ENCODE measurements around the gene PAK5.

The PAK5 gene

DNA sequence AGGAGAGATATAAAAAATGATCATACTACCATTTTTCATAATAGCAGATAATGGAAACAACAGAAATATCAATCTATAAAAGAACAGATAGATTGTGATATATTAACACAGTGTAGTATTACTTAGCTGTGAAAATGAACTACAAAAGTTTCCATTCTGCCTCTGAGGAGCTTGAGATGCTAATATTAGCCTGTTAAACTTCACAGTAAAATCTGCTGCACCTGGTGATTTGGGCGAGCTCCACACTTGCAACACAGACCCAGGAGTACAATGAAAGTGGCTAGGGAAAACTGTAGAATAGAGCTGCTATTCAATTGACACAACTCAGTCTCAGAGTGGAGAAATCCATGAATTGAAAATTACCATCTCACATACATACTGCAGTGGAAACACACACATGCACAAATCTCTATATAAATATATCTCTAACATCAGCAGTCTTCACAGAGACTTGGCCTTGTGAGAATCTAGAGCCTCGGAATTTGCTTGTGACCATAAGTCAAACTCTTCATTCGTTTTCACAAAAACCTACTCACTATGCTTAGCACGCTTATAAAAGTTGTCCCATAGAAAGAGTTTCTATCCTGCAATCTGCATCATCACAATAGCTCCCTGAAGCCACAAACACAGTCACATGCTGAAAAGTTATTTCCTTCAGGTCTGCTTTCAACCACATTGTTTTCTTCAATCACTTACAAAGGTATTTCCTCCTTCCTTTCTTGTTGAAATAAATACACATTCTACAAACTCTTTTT is 133.0 kb downstream of the PAK5 start:
- DNase-seq (ENCODE audit: low read depth), result peak; percentile 8
- H3K4me3 ChIP-seq (ENCODE audit: low read depth, low read length), result no peak overlapping the region
- TF ChIP-seq, protein P1, sequence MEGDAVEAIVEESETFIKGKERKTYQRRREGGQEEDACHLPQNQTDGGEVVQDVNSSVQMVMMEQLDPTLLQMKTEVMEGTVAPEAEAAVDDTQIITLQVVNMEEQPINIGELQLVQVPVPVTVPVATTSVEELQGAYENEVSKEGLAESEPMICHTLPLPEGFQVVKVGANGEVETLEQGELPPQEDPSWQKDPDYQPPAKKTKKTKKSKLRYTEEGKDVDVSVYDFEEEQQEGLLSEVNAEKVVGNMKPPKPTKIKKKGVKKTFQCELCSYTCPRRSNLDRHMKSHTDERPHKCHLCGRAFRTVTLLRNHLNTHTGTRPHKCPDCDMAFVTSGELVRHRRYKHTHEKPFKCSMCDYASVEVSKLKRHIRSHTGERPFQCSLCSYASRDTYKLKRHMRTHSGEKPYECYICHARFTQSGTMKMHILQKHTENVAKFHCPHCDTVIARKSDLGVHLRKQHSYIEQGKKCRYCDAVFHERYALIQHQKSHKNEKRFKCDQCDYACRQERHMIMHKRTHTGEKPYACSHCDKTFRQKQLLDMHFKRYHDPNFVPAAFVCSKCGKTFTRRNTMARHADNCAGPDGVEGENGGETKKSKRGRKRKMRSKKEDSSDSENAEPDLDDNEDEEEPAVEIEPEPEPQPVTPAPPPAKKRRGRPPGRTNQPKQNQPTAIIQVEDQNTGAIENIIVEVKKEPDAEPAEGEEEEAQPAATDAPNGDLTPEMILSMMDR (IDR thresholded peaks at IDR 0.05; ENCODE audit: insufficient read depth, low read depth, low read length, missing control alignments), result no peak

DNA sequence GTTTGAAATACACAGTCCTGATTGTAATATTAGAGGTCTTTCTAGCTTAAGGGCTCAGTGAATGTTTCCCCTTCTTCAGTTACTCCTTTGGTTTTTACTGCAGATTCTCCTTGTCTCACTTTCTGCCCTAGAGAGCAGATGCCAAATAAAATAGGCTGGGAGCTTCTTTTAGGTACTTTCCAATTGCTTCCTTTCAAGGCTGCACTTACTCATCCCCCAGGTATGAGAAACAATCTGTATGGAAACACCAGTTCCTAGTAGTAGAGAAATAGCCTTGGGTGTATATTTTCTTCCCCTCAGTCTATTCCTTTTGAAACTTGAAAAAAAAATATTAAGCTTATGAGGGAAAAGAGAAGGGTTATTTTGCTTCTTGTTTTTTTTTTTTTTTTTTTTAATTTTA is 139.7 kb downstream of the PAK5 start:
- TF ChIP-seq, protein P1 (IDR thresholded peaks at IDR 0.05; ENCODE audit: insufficient read depth, low read depth, low read length, missing control alignments), result no peak
- no peak for DNase-seq (ENCODE audit: low read depth)
- no peak overlapping the region for H3K4me3 ChIP-seq (ENCODE audit: low read depth, low read length)

DNA sequence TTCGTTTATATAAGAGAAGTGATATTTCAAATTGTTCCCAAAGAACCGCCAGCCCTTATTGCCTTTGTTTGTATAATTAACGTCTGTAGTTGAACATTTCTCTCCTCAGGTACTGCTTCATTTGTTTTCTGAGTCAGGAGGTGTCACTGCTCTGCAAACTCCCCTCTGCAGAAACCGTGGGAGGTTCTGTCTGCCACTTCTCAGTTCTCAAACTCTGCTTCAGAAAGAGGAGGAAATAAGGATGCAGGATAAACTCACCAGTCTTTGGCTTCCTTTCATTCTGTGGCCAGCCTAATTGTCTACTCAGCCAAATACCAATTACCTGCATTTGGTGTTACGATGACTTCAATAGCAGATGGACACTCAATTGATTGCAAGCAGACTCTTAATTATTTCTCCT is 149.8 kb downstream of the PAK5 start:
- TF ChIP-seq, protein P1 (IDR thresholded peaks at IDR 0.05; ENCODE audit: insufficient read depth, low read depth, low read length, missing control alignments), result no peak
- H3K4me3 ChIP-seq (ENCODE audit: low read depth, low read length), result no peak overlapping the region
- no peak for DNase-seq (ENCODE audit: low read depth)

DNA sequence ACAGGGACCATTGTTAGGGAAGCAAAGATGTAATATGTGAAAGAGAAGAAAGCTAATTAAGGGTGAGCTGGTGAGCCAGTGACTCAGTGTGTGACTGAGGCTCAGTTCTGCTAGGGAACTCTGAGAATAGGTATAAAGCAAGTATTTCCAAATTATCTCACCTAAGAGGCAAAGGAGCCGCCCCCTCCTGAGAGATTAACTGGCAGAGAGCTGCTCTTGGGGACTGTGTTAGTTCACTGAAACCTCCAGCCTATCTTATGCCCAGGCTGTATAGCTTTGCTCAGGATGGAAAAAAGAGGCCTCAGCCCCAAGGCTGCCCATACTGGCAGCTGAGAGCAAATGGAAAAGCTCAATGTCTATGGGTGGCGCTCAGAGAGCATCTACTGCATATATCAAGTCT is 152.0 kb downstream of the PAK5 start:
- DNase-seq (ENCODE audit: low read depth), result no peak
- TF ChIP-seq, protein P1 (IDR thresholded peaks at IDR 0.05; ENCODE audit: insufficient read depth, low read depth, low read length, missing control alignments), result no peak
- no peak overlapping the region for H3K4me3 ChIP-seq (ENCODE audit: low read depth, low read length)

DNA sequence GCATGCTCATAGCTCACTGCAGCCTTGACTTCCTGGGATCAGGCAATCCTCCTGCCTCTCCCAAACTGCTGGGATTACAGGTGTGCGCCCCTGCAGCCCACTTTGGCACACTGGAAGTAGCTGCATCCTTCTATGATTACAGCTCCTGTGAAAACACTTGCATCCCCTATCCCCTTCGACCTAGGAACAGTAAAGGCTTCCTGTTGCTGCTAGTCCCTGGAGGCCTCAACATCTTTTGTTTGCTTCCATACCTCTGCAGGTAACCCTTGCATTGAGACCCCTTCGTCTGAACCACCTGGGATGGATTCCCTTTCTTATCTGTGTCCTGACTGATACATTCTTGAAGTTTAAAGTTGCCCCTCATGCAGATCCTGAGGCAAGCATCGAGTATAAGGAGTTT is 152.4 kb downstream of the PAK5 start:
- TF ChIP-seq, protein P1 (IDR thresholded peaks at IDR 0.05; ENCODE audit: insufficient read depth, low read depth, low read length, missing control alignments), result no peak
- no peak overlapping the region for H3K4me3 ChIP-seq (ENCODE audit: low read depth, low read length)
- DNase-seq (ENCODE audit: low read depth), result no peak

DNA sequence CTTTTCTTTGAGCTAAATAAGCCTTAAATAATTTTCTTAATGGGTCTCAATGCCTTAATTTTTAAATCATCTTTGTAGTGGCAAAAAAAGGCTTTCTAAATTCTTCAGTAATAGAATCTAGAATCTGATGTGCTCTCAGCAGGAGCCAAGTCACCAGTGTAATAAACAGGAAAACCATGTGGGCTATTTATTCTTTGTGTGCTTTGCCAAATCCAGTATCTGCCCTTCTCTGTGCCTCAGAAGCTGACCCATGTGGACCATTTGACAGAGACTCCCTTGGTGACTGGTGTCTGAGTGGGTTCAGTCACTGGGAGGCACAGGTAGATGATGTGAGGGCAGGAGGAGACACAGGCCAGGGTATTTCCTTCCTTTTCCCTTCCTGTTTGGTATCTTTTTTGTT is 152.9 kb downstream of the PAK5 start:
- TF ChIP-seq, protein P1 (IDR thresholded peaks at IDR 0.05; ENCODE audit: insufficient read depth, low read depth, low read length, missing control alignments), result no peak
- DNase-seq (ENCODE audit: low read depth), result no peak
- H3K4me3 ChIP-seq (ENCODE audit: low read depth, low read length), result no peak overlapping the region

DNA sequence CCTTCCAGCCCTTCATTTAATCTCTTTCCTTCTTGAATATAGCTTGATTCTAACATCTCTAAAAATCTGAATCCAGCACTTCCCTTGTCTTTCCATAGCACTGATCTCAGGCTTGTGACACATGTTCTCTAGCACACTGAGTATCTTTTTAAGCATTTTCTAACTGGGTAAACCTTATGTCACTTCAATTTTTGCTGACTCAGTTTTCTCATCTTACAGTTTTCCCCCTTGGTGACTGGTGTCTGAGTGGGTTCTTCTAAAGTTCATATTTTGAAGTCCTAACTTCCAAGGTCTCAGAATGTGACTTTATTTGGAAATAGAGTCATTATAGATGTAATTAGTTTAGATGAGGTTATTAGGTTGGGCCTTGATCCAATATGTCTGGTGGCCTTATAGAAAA is 153.9 kb downstream of the PAK5 start:
- no peak overlapping the region for H3K4me3 ChIP-seq (ENCODE audit: low read depth, low read length)
- no peak for DNase-seq (ENCODE audit: low read depth)
- TF ChIP-seq, protein P1 (IDR thresholded peaks at IDR 0.05; ENCODE audit: insufficient read depth, low read depth, low read length, missing control alignments), result no peak
